RWPE2 (cell line): ENCODE results near the gene IL1RAPL2.

Experiments used
- ATAC-seq: fragments of 200-7000 bp; cut with Tn5 transposase; 3 replicates; pipeline ENCODE4 v1.9.1; 2021; ENCODE audit warnings: low read depth
- DNase-seq: peaks from one replicate; pipeline ENCODE4 v3.0.0-alpha.2; 2020; ENCODE audit warnings: low spot score
- H3K27ac ChIP-seq: fragments of 450-650 bp; 2 replicates; pipeline ENCODE4 v1.5.1; 2017; ENCODE audit warnings: mild to moderate bottlenecking; ENCODE audit not compliant: poor library complexity, severe bottlenecking
- H3K27me3 ChIP-seq: fragments of 250-450 bp; sonication (Bioruptor Pico); 2 replicates; pipeline ENCODE4 v1.5.1; 2021; ENCODE audit warnings: mild to moderate bottlenecking, moderate library complexity; ENCODE audit not compliant: insufficient read depth, poor library complexity, severe bottlenecking
- H3K36me3 ChIP-seq: fragments of 250-450 bp; sonication (Bioruptor Pico); 2 replicates; pipeline ENCODE4 v1.5.1; 2020; ENCODE audit warnings: low read depth, mild to moderate bottlenecking, moderate library complexity
- H3K4me1 ChIP-seq: fragments of 250-450 bp; sonication (Bioruptor Pico); 2 replicates; pipeline ENCODE4 v1.5.1; 2021; ENCODE audit warnings: mild to moderate bottlenecking, moderate library complexity; ENCODE audit not compliant: insufficient read depth, poor library complexity, severe bottlenecking
- H3K4me3 ChIP-seq: fragments of 250-450 bp; sonication (Bioruptor Pico); 2 replicates; pipeline ENCODE4 v1.5.1; 2021; ENCODE audit warnings: mild to moderate bottlenecking, moderate library complexity; ENCODE audit not compliant: severe bottlenecking
- H3K9me3 ChIP-seq: fragments of 250-450 bp; sonication (Bioruptor Pico); 2 replicates; pipeline ENCODE4 v1.5.1; 2021; ENCODE audit warnings: mild to moderate bottlenecking, moderate library complexity; ENCODE audit not compliant: severe bottlenecking
- TF ChIP-seq, protein P1 (sequence below): fragments of 450-650 bp; IDR thresholded peaks from one replicate; pipeline ENCODE4 v1.5.1; 2017; ENCODE audit warnings: mild to moderate bottlenecking, moderate library complexity; ENCODE audit not compliant: poor library complexity, severe bottlenecking

Gene IL1RAPL2

DNA sequence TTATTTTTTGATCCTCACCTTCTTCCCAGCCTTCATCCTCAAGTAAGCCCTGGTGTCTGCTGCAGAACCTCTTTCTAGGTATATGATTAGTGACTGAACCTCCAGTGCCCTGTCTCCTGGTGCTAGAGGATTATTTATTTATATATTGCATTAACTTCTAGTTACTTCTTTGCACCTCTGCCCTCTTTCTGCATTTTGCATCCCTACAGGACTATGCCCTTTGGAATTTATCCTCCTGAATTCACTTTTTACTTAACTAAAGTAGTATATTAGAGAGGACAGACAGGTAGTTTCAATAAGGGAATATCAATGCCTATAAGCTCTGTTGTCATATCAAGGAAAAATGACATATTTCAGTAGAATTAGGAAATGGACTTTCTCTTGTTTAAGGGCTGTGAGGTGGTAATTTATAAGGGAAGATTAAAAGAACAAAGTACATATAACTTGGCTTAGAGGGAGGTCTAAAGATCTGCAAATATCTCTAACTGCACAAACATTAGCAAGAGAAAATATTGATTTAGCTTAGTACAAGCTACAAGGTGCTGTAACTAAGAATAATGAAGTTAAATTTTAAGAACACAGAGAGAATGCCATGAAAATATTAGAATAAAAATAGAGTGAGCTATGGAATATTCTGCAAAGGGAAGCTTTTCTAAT is 472.8 kb downstream of the IL1RAPL2 start:
- H3K4me3 ChIP-seq, result no peak overlapping the region
- no peaks in the 10 kb centered on the region for H3K4me1 ChIP-seq
- ATAC-seq, result no peak
- no peaks in the 10 kb centered on the region for H3K36me3 ChIP-seq
- TF ChIP-seq, protein P1, sequence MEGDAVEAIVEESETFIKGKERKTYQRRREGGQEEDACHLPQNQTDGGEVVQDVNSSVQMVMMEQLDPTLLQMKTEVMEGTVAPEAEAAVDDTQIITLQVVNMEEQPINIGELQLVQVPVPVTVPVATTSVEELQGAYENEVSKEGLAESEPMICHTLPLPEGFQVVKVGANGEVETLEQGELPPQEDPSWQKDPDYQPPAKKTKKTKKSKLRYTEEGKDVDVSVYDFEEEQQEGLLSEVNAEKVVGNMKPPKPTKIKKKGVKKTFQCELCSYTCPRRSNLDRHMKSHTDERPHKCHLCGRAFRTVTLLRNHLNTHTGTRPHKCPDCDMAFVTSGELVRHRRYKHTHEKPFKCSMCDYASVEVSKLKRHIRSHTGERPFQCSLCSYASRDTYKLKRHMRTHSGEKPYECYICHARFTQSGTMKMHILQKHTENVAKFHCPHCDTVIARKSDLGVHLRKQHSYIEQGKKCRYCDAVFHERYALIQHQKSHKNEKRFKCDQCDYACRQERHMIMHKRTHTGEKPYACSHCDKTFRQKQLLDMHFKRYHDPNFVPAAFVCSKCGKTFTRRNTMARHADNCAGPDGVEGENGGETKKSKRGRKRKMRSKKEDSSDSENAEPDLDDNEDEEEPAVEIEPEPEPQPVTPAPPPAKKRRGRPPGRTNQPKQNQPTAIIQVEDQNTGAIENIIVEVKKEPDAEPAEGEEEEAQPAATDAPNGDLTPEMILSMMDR, result no peak
- DNase-seq, result no peak
- H3K27ac ChIP-seq, result no peak overlapping the region
- H3K9me3 ChIP-seq, result no peaks in the 10 kb centered on the region
- H3K27me3 ChIP-seq, result no peaks in the 10 kb centered on the region

DNA sequence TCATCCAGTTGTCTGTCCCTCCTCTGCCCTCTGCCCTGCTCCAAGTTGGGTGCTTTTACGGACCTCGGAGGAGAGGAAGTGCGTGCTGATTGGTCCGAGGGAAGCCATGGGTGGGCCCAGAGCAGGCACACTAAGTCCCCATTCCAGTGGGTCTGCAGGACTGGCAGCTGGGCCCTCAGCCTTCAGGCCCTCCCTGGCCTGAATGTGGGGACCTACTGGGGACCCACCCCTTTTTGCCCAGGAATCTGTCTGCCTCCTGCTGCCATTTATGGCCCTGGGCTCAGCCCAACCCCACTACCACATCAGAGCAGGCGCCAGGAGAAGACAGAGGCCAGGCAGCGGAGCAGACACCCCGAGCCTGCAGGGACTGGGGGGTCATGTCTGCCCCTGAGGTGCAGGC is 484.9 kb downstream of the IL1RAPL2 start:
- no peak overlapping the region for H3K27ac ChIP-seq
- H3K4me1 ChIP-seq, result no peaks in the 10 kb centered on the region
- H3K4me3 ChIP-seq, result no peak overlapping the region
- no peaks in the 10 kb centered on the region for H3K9me3 ChIP-seq
- DNase-seq (no peak), ATAC-seq (no peak)
- TF ChIP-seq, protein P1, result no peak
- no peaks in the 10 kb centered on the region for H3K27me3 ChIP-seq
- H3K36me3 ChIP-seq, result no peaks in the 10 kb centered on the region

DNA sequence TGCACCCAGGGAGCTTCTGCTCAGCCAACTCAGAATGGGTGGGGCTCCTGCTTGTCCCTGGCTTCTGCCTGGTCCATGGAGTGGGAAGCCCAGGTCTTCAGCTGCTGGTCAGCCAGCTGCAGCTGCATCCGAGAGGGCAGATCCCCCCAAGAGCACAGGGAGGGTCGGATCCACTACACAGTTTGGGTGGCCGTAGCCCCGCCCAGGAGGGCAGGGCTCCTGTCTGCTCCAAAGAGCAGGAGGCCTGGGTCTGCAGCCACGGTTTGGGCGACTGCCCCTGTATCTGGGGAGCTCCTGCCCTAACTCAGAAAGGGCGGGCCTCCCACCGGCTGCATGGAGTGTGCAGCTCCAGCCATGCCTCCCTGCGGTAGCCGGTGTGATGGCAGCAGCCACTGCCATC is 485.4 kb downstream of the IL1RAPL2 start:
- ATAC-seq (no peak), DNase-seq (no peak)
- H3K4me3 ChIP-seq, result no peak overlapping the region
- no peaks in the 10 kb centered on the region for H3K9me3 ChIP-seq
- no peaks in the 10 kb centered on the region for H3K36me3 ChIP-seq
- no peaks in the 10 kb centered on the region for H3K27me3 ChIP-seq
- no peaks in the 10 kb centered on the region for H3K4me1 ChIP-seq
- TF ChIP-seq, protein P1, result no peak
- no peak overlapping the region for H3K27ac ChIP-seq

DNA sequence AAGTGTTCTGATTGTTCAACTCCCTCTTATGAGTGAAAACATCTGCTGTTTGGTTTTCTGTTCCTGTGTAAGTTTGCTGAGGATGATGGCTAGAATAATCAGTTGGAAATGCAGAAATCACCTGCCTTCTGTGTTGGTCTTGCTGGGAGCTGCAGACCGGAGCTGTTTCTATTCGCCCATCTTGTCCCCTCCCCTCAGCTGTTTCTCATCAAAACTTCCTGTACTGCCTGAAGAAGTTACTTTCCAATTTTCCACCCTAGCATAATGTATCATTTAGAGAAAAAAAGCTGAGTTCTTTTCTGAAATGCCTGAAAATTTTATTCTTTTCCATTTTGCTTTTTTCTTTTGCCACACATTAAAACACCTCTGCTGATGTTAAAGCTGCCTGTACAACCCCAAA is 486.9 kb downstream of the IL1RAPL2 start:
- Histone ChIP-seq H3K4me3 (no peak overlapping the region), H3K36me3 (no peaks in the 10 kb centered on the region), H3K4me1 (no peaks in the 10 kb centered on the region), H3K27ac (no peak overlapping the region), H3K9me3 (no peaks in the 10 kb centered on the region), H3K27me3 (no peaks in the 10 kb centered on the region)
- TF ChIP-seq, protein P1, result no peak
- DNase-seq (no peak), ATAC-seq (no peak)

DNA sequence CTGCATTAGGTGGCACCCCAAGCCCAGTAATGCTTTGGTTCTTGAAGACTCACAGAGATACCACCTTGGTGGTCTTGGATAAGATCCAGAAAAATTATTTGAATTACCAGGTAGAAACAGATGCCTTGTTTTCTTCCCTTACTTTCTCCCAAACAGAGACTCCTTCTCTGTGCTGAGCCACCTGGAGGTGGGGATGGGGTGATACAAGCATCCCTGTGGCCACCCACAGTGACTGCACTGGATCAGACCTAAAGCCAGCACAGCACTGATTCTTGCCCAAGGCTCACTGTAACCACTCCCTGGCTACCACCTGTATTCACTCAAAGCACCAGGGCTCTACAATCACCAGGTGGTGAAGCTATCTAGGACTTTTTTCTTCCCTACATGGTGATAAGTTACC is 497.7 kb downstream of the IL1RAPL2 start:
- Histone ChIP-seq H3K4me1 (no peaks in the 10 kb centered on the region), H3K27ac (no peak overlapping the region), H3K9me3 (no peaks in the 10 kb centered on the region), H3K36me3 (no peaks in the 10 kb centered on the region), H3K27me3 (no peaks in the 10 kb centered on the region), H3K4me3 (no peak overlapping the region)
- TF ChIP-seq, protein P1, result no peak
- ATAC-seq (no peak), DNase-seq (no peak)
